GM21367 (cell line): ENCODE data around the gene PTGFRN.
"Not testable (repeated sequence)": the region's sequence is repeated elsewhere in the genome, so short reads cannot be mapped to it uniquely, and the experiment has no call there.

ENCODE experiments used
- ATAC-seq: cut with Tn5 transposase; IDR thresholded peaks from one replicate; pipeline ENCODE4 v1.9.1; 2021; ENCODE audit not compliant: unreplicated experiment

Gene PTGFRN

GRCh38 chr1:116962987-116963639 lies 53.4 kb downstream of the PTGFRN start:
- ATAC-seq, result no peak

GRCh38 chr1:116966791-116967190 lies 57.1 kb downstream of the PTGFRN start:
- no peak for ATAC-seq

GRCh38 chr1:116968724-116969123 lies 59.0 kb downstream of the PTGFRN start:
- no peak for ATAC-seq

GRCh38 chr1:116971258-116971860 lies 61.6 kb downstream of the PTGFRN start:
- no peak for ATAC-seq

GRCh38 chr1:116971965-116972673 lies 62.4 kb downstream of the PTGFRN start:
- no peak for ATAC-seq

GRCh38 chr1:116972674-116973030 lies 62.9 kb downstream of the PTGFRN start:
- ATAC-seq, result no peak

GRCh38 chr1:116980309-116980708 lies 70.6 kb downstream of the PTGFRN start:
- not testable (repeated sequence) for ATAC-seq

- ATAC-seq, result no peak
Observed at GRCh38 chr1:116981521-116982037, 71.9 kb downstream of the PTGFRN start.

- ATAC-seq, result no peak
Observed at GRCh38 chr1:116982319-116983004, 72.7 kb downstream of the PTGFRN start.

- ATAC-seq, result no peak
Observed at GRCh38 chr1:116983112-116983511, 73.4 kb downstream of the PTGFRN start.

- ATAC-seq, result no peak
Observed at GRCh38 chr1:116983678-116984077, 74.0 kb downstream of the PTGFRN start.

- no peak for ATAC-seq
Observed at GRCh38 chr1:116984406-116985160, 74.9 kb downstream of the PTGFRN start.

GRCh38 chr1:116986421-116987255 lies 76.9 kb downstream of the PTGFRN start:
- ATAC-seq, result no peak

- no peak for ATAC-seq
Observed at GRCh38 chr1:116987256-116987555, 77.5 kb downstream of the PTGFRN start.

GRCh38 chr1:116988248-116988647 lies 78.5 kb downstream of the PTGFRN start:
- no peak for ATAC-seq

- ATAC-seq, result no peak
Observed at GRCh38 chr1:116988908-116989307, 79.2 kb downstream of the PTGFRN start.

GRCh38 chr1:116989835-116990234 lies 80.1 kb downstream of the PTGFRN start:
- ATAC-seq, result no peak

GRCh38 chr1:116990612-116991151 lies 81.0 kb downstream of the PTGFRN start:
- ATAC-seq, result no peak

- no peak for ATAC-seq
Observed at GRCh38 chr1:116991171-116991845, 81.6 kb downstream of the PTGFRN start.
